ENCODE measurements around the gene SSBP3.
"Not testable (repeated sequence)": the region's sequence is repeated elsewhere in the genome, so short reads cannot be mapped to it uniquely, and the experiment has no call there.

SSBP3 gene

DNA sequence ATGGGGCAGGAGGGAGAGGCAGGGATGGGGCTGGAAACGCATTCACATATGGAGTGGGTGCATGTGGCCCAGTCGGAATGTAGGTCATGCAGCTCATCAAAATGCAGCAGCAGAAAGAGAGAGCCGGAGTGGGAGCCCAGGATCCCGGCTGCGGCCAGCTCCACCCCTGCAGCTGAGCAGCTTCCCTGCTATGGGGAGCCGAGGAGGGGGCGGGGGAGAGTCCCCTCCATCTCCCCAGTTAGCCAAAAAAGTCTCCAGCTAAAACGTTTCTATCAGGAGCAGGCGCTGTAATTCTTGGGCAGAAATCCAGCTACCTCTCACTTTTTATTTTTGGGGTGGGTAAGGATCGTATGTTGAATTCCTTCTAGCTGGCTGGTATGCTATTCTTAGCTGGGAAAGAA is 166.6 kb downstream of the SSBP3 start:
- TF ChIP-seq ZFX (IDR thresholded peaks at IDR 0.05; ENCODE audit: borderline replicate concordance): no peak
- TF ChIP-seq, protein P1, sequence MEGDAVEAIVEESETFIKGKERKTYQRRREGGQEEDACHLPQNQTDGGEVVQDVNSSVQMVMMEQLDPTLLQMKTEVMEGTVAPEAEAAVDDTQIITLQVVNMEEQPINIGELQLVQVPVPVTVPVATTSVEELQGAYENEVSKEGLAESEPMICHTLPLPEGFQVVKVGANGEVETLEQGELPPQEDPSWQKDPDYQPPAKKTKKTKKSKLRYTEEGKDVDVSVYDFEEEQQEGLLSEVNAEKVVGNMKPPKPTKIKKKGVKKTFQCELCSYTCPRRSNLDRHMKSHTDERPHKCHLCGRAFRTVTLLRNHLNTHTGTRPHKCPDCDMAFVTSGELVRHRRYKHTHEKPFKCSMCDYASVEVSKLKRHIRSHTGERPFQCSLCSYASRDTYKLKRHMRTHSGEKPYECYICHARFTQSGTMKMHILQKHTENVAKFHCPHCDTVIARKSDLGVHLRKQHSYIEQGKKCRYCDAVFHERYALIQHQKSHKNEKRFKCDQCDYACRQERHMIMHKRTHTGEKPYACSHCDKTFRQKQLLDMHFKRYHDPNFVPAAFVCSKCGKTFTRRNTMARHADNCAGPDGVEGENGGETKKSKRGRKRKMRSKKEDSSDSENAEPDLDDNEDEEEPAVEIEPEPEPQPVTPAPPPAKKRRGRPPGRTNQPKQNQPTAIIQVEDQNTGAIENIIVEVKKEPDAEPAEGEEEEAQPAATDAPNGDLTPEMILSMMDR (IDR thresholded peaks at IDR 0.05): no peak
- no peak overlapping the region for H3K27ac ChIP-seq

DNA sequence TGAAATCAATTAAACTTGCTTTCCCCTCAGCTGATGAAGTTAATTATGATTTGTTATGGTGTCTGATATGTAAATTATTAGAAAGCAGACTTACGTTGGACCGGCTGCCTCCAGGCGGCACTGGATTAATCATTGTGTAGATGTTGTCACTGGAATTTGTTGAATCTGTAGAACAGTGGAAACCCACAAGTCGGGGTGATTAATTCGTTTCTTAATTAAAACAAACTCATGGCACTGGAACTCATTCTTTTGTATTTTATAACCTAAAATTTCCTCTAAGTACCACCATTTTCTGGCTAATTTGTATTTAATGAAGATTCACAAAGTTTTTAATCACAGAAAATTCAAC is 167.2 kb downstream of the SSBP3 start:
- TF ChIP-seq, protein P1 (IDR thresholded peaks at IDR 0.05): no peak
- no peak for TF ChIP-seq ZFX (IDR thresholded peaks at IDR 0.05; ENCODE audit: borderline replicate concordance)
- no peak overlapping the region for H3K27ac ChIP-seq

DNA sequence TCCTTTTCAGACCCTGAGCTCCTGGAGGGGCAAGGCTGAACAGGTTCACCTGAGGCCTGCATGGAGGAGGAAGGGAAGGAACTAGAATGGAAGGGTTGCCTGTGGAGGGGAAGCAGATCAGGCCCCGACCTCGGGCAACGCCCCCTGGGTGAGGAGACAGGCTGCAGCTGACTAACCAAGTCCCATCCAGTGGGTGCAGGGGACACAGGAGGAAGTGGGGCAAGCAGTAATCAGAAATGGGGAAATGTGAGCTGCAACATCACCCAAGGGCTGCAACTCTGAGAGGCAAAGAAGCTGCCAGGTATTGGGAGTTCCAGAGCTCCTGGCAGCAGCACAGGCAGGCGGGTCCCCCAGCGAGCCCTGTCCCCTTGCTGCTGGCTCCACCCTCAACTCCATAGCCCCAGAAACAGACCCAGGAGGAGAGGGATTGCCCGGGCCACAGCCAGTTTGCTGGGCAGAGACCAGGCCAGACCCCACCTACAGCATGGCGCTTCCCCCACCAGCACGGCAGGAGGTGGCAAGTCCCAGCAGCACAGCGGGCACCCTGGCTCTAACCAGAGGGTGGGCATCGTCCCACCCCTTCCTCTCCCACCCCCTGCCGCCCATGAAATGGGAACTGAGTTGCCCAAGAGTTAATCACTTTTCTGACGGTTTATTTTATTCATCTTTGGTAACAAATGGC is 167.7 kb downstream of the SSBP3 start:
- TF ChIP-seq, protein P1 (IDR thresholded peaks at IDR 0.05): no peak
- TF ChIP-seq ZFX (IDR thresholded peaks at IDR 0.05; ENCODE audit: borderline replicate concordance): no peak

DNA sequence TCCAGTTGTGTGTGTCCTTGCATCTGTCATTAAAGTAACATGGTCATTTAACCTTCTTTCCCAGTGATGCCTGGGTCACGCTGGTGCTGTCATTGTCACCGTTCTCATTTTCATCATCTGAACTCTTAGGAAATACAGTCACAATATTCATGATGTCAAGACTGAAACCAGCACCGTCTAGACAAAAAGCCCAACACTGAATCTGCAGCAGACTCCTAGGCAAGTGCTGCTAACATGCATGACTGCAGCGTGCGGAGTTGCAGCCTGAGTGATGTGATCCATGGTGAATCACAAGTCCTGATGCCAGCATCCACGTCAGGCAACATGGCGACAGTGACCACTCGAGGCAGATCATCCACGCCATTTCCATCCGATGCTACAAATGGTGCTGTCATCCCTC is 168.6 kb downstream of the SSBP3 start:
- TF ChIP-seq, protein P1 (IDR thresholded peaks at IDR 0.05): no peak
- TF ChIP-seq ZFX (IDR thresholded peaks at IDR 0.05; ENCODE audit: borderline replicate concordance): no peak
- no peak overlapping the region for H3K27ac ChIP-seq

More for the DNA sequence above, 167.7 kb downstream of the SSBP3 start:
- H3K27ac ChIP-seq: no peak overlapping the region

DNA sequence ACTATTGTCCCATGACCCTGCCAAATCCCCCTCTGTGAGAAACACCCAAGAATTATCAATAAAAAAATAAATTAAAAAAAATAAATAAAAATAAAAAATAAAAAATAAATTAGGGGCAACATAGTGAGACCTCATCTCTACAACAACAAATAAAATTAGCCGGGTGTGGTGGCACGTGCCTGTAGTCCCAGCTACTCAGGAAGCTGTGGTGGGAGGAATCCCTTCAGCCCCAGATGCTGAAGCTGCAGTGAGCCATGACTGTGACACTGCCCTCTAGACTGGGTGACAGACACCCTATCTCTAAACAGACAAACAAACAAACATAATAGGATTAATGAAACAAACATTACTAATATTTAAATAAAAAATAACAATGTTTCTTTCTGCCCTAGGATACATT is 171.9 kb downstream of the SSBP3 start:
- peak overlapping the region; percentile 18; the same call in 1 of the 2 replicates for H3K27ac ChIP-seq
- no peak for TF ChIP-seq ZFX (IDR thresholded peaks at IDR 0.05; ENCODE audit: borderline replicate concordance)
- TF ChIP-seq, protein P1 (IDR thresholded peaks at IDR 0.05): no peak

DNA sequence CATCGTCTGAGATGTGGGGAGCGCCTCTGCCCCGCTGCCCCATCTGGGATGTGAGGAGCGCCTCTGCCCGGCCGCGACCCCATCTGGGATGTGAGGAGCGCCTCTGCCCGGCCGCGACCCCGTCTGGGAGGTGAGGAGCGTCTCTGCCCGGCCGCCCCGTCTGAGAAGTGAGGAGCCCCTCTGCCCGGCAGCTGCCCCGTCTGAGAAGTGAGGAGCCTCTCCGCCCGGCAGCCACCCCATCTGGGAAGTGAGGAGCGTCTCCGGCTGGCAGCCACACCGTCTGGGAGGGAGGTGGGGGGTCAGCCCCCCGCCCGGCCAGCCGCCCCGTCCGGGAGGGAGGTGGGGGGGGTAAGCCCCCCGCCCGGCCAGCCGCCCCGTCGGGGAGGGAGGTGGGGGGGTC is 173.0 kb downstream of the SSBP3 start:
- H3K27ac ChIP-seq: not testable (repeated sequence)

DNA sequence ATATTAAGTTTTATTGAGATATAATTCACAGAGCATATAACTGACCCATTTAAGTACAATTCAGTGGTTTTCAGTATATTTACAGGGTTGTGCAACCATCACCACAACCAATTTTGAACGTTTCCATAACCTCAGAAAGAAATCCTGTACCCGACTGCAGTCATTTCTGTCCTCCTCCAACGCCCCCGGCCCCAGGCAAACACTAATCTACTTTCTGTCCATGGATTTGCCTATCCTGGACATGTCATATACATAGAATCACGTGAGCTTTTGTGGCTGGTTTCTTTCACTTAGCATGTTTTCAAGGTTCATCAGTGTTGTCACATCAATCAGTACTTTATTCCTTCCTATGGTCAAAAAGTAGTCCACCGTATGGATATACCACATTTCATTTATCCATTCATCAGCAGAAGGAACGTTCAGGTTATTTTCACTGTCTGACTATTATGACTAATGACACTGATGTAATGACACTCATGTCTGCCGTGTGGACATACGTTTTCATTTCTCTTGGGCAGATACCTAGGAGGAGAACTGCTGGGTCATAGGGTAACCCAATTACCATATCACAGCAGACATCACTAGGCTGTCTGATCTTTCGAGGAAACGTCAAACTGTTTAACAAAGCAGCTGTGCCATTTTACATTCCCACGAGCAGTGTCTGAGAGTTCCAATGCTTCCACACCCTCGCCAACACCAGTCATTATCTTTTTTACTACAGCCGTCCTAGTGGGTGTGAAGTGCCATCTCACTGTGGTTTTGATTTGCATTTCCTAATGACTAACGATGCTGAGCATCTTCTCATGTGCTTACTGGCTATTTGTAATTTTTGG is 175.5 kb downstream of the SSBP3 start:
- H3K27ac ChIP-seq: no peak overlapping the region
- TF ChIP-seq, protein P1 (IDR thresholded peaks at IDR 0.05): no peak
- TF ChIP-seq ZFX (IDR thresholded peaks at IDR 0.05; ENCODE audit: borderline replicate concordance): no peak
